Astrocyte (in vitro differentiated cells and primary cell): ENCODE results near the gene LEO1. TPM values are rescaled to one million over a fixed set of nuclear protein-coding genes. Genes with fewer than 3 reads are reported as not detected.
A peak's percentile ranks its signal among the peaks of the same experiment; 100 is the strongest.

Experiments
- DNase-seq: peaks from one replicate; pipeline ENCODE4 v3.0.0-alpha.2; 2010; ENCODE audit warnings: low read depth
- FAIRE-seq: peaks from 2 replicates; lab custom pipeline; 2011; peaks lifted over from hg19 to GRCh38; lab: Jason Lieb, UNC
- H2AFZ ChIP-seq: 2 replicates; pipeline ENCODE4 v1.6.0; 2012; ENCODE audit warnings: low read depth, low read length, inconsistent platforms
- H3K27ac ChIP-seq: 2 replicates; pipeline ENCODE4 v1.5.1; 2011; ENCODE audit warnings: low read depth, low read length, inconsistent platforms
- H3K27me3 ChIP-seq: 2 replicates; pipeline ENCODE4 v1.6.0; 2011; ENCODE audit warnings: low read length, inconsistent platforms; ENCODE audit not compliant: insufficient read depth
- H3K36me3 ChIP-seq: 2 replicates; pipeline ENCODE4 v1.5.1; 2011; ENCODE audit warnings: low read length, inconsistent platforms; ENCODE audit not compliant: insufficient read depth
- H3K4me1 ChIP-seq: 2 replicates; pipeline ENCODE4 v1.5.1; 2011; ENCODE audit warnings: low read length, inconsistent platforms; ENCODE audit not compliant: insufficient read depth
- H3K4me2 ChIP-seq: 2 replicates; pipeline ENCODE4 v1.6.0; 2012; ENCODE audit warnings: low read length, inconsistent platforms
- H3K4me3 ChIP-seq: 2 replicates; pipeline ENCODE4 v1.5.1; 2011; ENCODE audit warnings: low read depth, mild to moderate bottlenecking, low read length, inconsistent platforms; ENCODE audit not compliant: insufficient read depth
- H3K79me2 ChIP-seq: 2 replicates; pipeline ENCODE4 v1.6.0; 2012; ENCODE audit warnings: mild to moderate bottlenecking, low read length, inconsistent platforms; ENCODE audit not compliant: insufficient read depth
- H3K9ac ChIP-seq: 2 replicates; pipeline ENCODE4 v1.6.0; 2012; ENCODE audit warnings: mild to moderate bottlenecking, low read length, inconsistent platforms
- H3K9me3 ChIP-seq: 2 replicates; pipeline ENCODE4 v1.5.1; 2012; ENCODE audit warnings: low read depth, mild to moderate bottlenecking, low read length, inconsistent platforms; ENCODE audit not compliant: insufficient read depth
- H4K20me1 ChIP-seq: 2 replicates; pipeline ENCODE4 v1.6.0; 2012; ENCODE audit warnings: low read length, inconsistent platforms; ENCODE audit not compliant: insufficient read depth
- H3K27ac Mint-ChIP-seq: one replicate; pipeline ENCODE4 v1.8.0; 2021; ENCODE audit warnings: mild to moderate bottlenecking, mixed read lengths; ENCODE audit not compliant: unreplicated experiment
- H3K27me3 Mint-ChIP-seq: one replicate; pipeline ENCODE4 v1.8.0; 2021; ENCODE audit warnings: low read depth, mixed read lengths; ENCODE audit not compliant: unreplicated experiment
- H3K36me3 Mint-ChIP-seq: one replicate; pipeline ENCODE4 v1.8.0; 2021; ENCODE audit warnings: low read depth, mixed read lengths; ENCODE audit not compliant: unreplicated experiment
- H3K4me1 Mint-ChIP-seq: one replicate; pipeline ENCODE4 v1.8.0; 2021; ENCODE audit warnings: low read depth, mixed read lengths; ENCODE audit not compliant: unreplicated experiment
- H3K4me3 Mint-ChIP-seq: one replicate; pipeline ENCODE4 v1.8.0; 2021; ENCODE audit warnings: mild to moderate bottlenecking, moderate library complexity, mixed read lengths; ENCODE audit not compliant: unreplicated experiment
- H3K9me3 Mint-ChIP-seq: one replicate; pipeline ENCODE4 v1.8.0; 2021; ENCODE audit warnings: mild to moderate bottlenecking, mixed read lengths; ENCODE audit not compliant: unreplicated experiment
- EZH2 ChIP-seq: IDR thresholded peaks from 2 replicates; pipeline ENCODE4 v1.6.1; 2012; ENCODE audit warnings: mild to moderate bottlenecking, low read length, inconsistent platforms; ENCODE audit not compliant: insufficient read depth
- total RNA-seq: library from RNA; stranded (reverse); gene quantifications from 2 replicates; pipeline ENCODE4 v1.2.1, GENCODE V29; 2021
- TF ChIP-seq, protein P1 (sequence below): IDR thresholded peaks from 2 replicates; pipeline ENCODE4 v1.5.1; 2011; ENCODE audit warnings: low read depth, mild to moderate bottlenecking, inconsistent platforms, low read length, moderate library complexity; ENCODE audit not compliant: insufficient read depth

Gene LEO1
- total RNA-seq, 1 donor from 2014 or later: 25.5 TPM

DNA sequence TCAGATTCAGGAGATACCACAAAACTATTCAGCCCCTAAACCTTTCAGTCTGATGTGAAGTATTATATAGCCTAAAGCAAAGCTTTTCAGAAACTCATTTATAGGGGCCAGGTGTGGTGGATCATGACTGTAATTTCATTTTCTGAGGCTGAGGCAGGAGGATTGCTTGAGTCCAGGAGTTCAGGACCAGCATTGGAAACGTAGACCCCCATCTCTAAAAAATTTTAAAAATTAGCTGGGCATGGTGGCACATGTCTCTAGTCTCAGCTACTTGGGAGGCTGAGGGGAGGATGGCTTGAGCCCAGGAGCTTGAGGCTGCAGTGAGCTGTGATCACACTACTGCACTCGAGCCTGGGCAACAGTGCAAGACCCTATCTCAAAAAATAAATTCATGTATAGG lies 82.1 kb downstream of the LEO1 start:
- Histone ChIP-seq H3K27me3 (no peaks in the 10 kb centered on the region), H3K9me3 (no peaks in the 10 kb centered on the region), H3K9ac (no peak overlapping the region), H3K36me3 (peaks cover 13% of the 10 kb centered on the region), H3K79me2 (peaks cover 6% of the 10 kb centered on the region), H3K4me3 (no peak overlapping the region), H4K20me1 (peaks cover 21% of the 10 kb centered on the region), H3K4me2 (no peak overlapping the region), H3K27ac (no peak overlapping the region), H2AFZ (no peak overlapping the region), H3K4me1 (peaks cover 3% of the 10 kb centered on the region)
- no peak for TF ChIP-seq EZH2
- TF ChIP-seq, protein P1, sequence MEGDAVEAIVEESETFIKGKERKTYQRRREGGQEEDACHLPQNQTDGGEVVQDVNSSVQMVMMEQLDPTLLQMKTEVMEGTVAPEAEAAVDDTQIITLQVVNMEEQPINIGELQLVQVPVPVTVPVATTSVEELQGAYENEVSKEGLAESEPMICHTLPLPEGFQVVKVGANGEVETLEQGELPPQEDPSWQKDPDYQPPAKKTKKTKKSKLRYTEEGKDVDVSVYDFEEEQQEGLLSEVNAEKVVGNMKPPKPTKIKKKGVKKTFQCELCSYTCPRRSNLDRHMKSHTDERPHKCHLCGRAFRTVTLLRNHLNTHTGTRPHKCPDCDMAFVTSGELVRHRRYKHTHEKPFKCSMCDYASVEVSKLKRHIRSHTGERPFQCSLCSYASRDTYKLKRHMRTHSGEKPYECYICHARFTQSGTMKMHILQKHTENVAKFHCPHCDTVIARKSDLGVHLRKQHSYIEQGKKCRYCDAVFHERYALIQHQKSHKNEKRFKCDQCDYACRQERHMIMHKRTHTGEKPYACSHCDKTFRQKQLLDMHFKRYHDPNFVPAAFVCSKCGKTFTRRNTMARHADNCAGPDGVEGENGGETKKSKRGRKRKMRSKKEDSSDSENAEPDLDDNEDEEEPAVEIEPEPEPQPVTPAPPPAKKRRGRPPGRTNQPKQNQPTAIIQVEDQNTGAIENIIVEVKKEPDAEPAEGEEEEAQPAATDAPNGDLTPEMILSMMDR: no peak
- DNase-seq (no peak), FAIRE-seq (no peak)
- no peaks in the 10 kb centered on the region for H3K27me3 Mint-ChIP-seq
- H3K4me1 Mint-ChIP-seq: peaks cover 9% of the 10 kb centered on the region
- peaks cover 4% of the 10 kb centered on the region for H3K9me3 Mint-ChIP-seq
- peaks cover 2% of the 10 kb centered on the region for H3K36me3 Mint-ChIP-seq
- H3K27ac Mint-ChIP-seq: no peak overlapping the region
- no peak overlapping the region for H3K4me3 Mint-ChIP-seq

DNA sequence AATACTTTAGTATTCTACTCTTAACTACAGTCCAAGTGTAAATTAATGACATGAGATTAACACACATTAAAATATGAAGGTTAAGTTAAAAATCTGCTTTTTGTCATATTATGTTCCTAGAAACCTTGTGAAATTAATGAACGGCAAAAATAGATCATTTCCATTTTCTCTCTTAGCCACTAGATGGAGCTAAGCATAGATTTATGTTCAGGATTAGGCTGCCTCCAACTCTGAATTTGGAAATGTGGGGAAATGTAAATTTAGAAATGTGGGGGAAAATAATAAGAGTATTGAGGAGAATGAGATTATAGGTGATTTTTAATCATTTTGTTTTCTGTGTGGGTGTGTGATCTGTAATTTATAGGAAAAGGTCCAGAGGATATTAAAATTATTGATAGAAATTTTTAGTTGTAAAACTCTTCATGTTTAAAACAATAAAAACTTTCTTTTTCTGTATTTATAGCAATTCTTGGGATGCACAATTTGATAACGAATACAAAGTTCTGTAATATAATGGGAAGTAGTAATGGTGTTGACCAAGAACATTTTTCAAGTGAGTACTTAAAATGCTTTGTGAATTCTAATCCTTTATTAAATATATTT lies 82.9 kb downstream of the LEO1 start:
- FAIRE-seq (no peak), DNase-seq (no peak)
- peaks cover 9% of the 10 kb centered on the region for H3K4me1 ChIP-seq
- no peaks in the 10 kb centered on the region for H3K27me3 ChIP-seq
- H3K27ac Mint-ChIP-seq: peak overlapping the region; percentile 27
- peaks cover 13% of the 10 kb centered on the region for H3K36me3 ChIP-seq
- peaks cover 3% of the 10 kb centered on the region for H3K36me3 Mint-ChIP-seq
- no peak overlapping the region for H3K4me3 Mint-ChIP-seq
- no peak overlapping the region for H3K4me3 ChIP-seq
- TF ChIP-seq EZH2: no peak
- TF ChIP-seq, protein P1: peak; percentile 80
- H4K20me1 ChIP-seq: peaks cover 27% of the 10 kb centered on the region
- no peak overlapping the region for H3K27ac ChIP-seq
- no peak overlapping the region for H3K4me2 ChIP-seq
- no peak overlapping the region for H2AFZ ChIP-seq
- H3K4me1 Mint-ChIP-seq: peaks cover 17% of the 10 kb centered on the region
- no peaks in the 10 kb centered on the region for H3K27me3 Mint-ChIP-seq
- H3K79me2 ChIP-seq: peaks cover 14% of the 10 kb centered on the region
- H3K9ac ChIP-seq: no peak overlapping the region
- no peaks in the 10 kb centered on the region for H3K9me3 ChIP-seq
- H3K9me3 Mint-ChIP-seq: peaks cover 4% of the 10 kb centered on the region

Other genes starting within 250 kb of the LEO1 start
- 3.4 and 4.9 TPM in 2 replicates for gene LYSMD2, start 234.1 kb downstream of the LEO1 start, total RNA-seq
- gene TMOD2, start 220.2 kb downstream of the LEO1 start, total RNA-seq: 7.1 and 8.4 TPM in 2 replicates
- gene TMOD3, start 142.1 kb downstream of the LEO1 start, total RNA-seq: 65.2 TPM in 2 replicates
- gene MAPK6, start 47.4 kb upstream of the LEO1 start, total RNA-seq: 96.6 and 98.2 TPM in 2 replicates
- gene BCL2L10, start 141.0 kb upstream of the LEO1 start, total RNA-seq: not detected in 2 replicates
- gene GNB5, start 219.6 kb upstream of the LEO1 start, total RNA-seq: 25.6 and 27.6 TPM in 2 replicates